ENCODE results near the gene ADAMTS17.
A peak's percentile ranks its signal among the peaks of the same experiment; 100 is the strongest.

The ADAMTS17 gene

DNA sequence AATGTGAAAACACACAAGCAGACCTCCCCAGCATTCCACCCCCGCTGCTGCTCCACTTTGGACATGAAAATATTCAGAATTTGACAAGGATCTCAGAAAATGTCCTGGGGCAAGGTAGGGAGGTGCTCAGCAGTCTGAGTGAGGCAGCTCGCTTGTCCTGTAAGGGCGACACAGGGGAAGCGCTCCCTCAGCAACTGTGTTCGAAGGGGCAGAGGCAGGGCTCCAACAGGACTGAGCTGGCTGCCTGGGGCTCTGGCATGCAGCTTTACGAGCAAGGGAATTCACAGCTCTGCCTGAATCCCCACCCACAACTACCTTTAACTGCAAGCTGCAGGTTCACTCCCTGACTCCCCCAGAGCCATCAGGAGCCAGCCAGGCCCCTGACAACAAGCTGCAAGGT, 321.6 kb downstream of the ADAMTS17 start:
- no peak overlapping the region for H3K4me3 ChIP-seq
- peak overlapping the region; percentile 8 to 53 for H3K27ac ChIP-seq
- DNase-seq (ENCODE audit: low spot score) = peak; percentile 59
- TF ChIP-seq, protein P1, sequence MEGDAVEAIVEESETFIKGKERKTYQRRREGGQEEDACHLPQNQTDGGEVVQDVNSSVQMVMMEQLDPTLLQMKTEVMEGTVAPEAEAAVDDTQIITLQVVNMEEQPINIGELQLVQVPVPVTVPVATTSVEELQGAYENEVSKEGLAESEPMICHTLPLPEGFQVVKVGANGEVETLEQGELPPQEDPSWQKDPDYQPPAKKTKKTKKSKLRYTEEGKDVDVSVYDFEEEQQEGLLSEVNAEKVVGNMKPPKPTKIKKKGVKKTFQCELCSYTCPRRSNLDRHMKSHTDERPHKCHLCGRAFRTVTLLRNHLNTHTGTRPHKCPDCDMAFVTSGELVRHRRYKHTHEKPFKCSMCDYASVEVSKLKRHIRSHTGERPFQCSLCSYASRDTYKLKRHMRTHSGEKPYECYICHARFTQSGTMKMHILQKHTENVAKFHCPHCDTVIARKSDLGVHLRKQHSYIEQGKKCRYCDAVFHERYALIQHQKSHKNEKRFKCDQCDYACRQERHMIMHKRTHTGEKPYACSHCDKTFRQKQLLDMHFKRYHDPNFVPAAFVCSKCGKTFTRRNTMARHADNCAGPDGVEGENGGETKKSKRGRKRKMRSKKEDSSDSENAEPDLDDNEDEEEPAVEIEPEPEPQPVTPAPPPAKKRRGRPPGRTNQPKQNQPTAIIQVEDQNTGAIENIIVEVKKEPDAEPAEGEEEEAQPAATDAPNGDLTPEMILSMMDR (IDR thresholded peaks at IDR 0.05) = no peak

DNA sequence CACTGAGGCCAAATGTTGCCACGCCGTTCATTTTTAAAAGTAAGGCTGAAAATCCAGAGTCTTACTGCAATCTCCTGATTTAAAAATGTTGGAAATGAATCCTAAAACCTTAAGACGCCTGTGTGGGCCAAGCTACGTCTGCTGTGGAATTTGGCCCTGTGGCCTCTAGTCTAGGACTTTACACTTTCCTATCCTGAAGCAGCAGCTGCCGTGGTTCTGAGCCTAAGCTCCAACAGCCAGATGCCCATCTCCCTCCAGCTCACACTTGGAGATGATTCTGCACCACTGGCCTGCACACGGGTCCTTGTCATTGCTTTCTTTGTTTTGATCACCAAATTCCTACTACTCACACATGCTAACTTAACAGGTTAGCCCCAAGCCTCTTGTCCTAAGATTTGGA, 322.2 kb downstream of the ADAMTS17 start:
- Histone ChIP-seq H3K27ac (peak overlapping the region; percentile 8 to 53), H3K4me3 (no peak overlapping the region)
- DNase-seq (ENCODE audit: low spot score) = peak; percentile 49
- TF ChIP-seq, protein P1 (IDR thresholded peaks at IDR 0.05) = no peak

DNA sequence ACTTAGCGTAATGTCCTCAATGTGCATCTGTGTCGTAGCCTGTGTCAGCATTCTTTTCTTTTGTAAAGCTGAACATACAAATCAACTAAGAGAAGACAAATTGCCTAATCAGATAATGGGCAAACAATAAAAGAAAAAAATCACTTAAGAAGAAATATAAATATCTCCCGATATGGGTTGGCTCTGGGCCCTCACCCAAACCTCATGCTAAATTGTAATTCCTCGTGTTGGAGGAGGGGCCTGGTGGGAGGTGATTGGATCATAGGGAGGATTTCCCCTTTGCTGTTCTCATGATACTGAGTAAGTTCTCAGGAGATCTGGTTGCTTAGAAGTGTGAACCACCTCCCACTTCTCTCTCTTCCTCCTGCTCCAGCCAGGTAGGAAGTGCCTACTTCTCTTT, 323.6 kb downstream of the ADAMTS17 start:
- TF ChIP-seq, protein P1 (IDR thresholded peaks at IDR 0.05) = no peak
- Histone ChIP-seq H3K4me3 (no peak overlapping the region), H3K27ac (no peak overlapping the region)
- DNase-seq (ENCODE audit: low spot score) = no peak

DNA sequence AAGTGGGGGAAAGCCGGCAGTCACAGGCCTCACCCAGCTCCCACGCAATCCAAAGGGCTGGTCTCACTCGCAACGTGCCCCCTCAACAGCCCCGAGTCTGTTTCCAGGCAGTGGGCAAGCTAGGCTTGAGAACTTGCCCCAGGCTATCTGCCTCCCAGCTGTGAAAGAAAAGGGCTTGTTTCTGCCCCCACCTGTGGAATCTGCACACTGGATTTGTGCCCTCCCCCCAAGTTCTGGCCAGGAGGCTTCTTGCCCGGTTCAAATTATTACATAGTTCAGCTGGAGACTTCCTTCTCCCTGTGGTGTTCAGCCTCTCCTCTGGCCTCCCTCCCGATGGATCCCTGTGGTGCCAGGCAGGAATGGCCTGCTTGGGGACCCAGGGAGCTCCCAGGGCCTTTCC, 324.6 kb downstream of the ADAMTS17 start:
- peak; percentile 35 for DNase-seq (ENCODE audit: low spot score)
- H3K27ac ChIP-seq = no peak overlapping the region
- no peak overlapping the region for H3K4me3 ChIP-seq
- TF ChIP-seq, protein P1 (IDR thresholded peaks at IDR 0.05) = no peak

DNA sequence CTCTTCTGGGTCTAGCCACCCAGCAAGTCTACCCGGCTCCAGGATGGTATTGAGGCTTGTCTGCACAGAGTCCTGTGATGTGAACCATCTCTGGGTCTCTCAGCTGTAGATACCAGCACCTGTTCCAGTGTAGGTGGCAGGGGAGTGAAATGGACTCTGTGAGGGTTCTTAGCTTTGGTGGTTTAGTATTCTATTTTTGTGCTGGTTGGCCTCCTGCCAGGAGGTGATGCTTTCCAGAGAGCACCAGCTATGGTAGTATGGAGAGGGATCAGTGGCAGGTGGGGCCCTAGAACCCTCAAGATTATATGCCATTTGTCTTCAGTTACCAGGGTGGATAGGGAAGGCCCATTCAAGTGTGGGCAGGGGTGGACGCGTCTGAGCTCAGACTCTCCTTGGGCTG, 325.1 kb downstream of the ADAMTS17 start:
- TF ChIP-seq, protein P1 (IDR thresholded peaks at IDR 0.05) = no peak
- Histone ChIP-seq H3K27ac (no peak overlapping the region), H3K4me3 (no peak overlapping the region)
- DNase-seq (ENCODE audit: low spot score) = peak; percentile 45

DNA sequence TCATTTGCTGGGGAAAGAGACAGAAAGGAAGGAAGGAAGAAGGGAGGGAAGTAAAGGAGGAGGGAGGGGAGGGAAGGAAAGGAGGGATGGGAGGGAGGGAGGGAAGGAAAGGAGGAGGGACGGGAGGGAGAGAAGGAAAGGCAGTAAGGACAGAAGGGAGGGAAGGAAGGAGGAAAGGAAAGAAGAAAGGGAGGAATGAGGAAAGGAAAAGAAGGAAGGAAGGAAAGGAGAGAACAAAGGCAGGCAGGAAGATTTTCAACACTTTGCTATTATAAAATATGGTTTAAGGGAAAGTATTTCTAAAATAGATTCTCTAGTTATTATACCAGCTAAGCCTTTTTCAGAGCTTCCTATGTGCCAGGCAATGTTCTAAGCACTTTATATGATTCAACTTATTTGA, 330.5 kb downstream of the ADAMTS17 start:
- H3K27ac ChIP-seq = no peak overlapping the region
- no peak overlapping the region for H3K4me3 ChIP-seq
- TF ChIP-seq, protein P1 (IDR thresholded peaks at IDR 0.05) = no peak
- no peak for DNase-seq (ENCODE audit: low spot score)

DNA sequence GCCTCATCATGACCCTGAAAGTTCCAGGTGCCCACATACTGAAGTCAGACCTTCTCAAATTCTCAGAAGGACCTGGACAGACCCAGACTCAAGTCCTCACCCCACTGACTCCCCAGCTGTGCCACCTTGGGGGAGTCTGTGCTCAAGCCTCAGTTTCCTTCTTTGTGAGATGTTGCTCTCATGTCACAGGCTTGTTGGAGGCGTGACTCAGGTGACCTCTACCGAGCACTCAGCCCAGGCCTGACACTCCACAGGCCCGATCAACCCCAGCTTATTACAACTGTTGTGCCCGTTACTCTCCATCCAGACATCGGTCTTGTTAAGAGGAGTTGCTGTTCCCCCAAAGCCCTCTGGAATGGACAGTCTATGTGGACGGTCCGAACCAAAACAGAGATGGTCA, 332.4 kb downstream of the ADAMTS17 start:
- DNase-seq (ENCODE audit: low spot score) = peak; percentile 59
- Histone ChIP-seq H3K27ac (no peak overlapping the region), H3K4me3 (no peak overlapping the region)
- TF ChIP-seq, protein P1 (IDR thresholded peaks at IDR 0.05) = no peak
